Stimulated activated CD4-positive, alpha-beta T cell treated with anti-CD3 and anti-CD28 coated beads, Interleukin-1b, Interleukin-23, amount 100 ng/mL, for 4 hours (primary cell): ENCODE data around the gene GNGT1.
"Not testable (repeated sequence)": the region's sequence is repeated elsewhere in the genome, so short reads cannot be mapped to it uniquely, and the experiment has no call there.

Experiments
- DNase-seq, 2 donors: peaks; one replicate each; pipeline ENCODE4 v3.0.0-alpha.2; 2020; ENCODE audit warnings: low read depth in 2 of 2

GNGT1 gene

DNA sequence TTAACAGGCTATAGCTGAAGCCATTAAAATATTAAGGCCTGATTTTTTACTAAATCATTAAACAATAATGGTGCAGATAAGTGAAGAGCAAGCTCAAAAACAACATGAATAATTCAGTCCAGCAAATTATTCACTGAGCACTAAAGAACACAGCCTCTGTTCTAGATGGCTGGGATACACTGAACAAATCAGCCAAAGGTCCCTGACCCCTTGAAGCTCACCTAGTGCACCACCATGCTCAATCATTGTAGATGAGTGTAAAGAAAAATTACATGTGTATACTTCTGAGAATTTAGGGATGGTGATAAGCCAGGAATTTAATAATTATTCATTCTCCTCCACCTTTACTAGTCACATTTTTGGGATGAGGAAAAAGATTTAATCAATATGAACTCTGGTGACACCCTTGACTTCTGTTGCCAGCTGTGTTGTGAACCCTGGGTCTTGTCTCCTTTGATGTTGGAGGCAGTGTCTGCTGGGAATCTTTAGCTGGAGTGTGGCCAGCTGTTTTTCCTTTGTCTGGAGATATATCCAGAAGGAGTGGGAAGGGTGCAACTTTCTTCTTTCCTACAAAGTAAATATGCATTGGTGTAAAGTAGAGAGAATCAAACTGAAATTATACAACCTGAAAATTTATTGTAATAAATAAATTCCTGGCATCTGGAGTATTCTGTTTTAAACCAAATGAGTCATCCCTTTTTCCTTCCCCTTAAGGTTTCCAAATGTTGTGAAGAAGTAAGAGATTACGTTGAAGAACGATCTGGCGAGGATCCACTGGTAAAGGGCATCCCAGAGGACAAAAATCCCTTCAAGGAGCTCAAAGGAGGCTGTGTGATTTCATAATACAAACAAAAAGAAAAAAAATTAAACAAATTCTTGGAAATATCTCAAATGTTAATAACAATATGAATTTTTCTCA is 4.0 kb downstream of the GNGT1 start:
- no peak for DNase-seq

DNA sequence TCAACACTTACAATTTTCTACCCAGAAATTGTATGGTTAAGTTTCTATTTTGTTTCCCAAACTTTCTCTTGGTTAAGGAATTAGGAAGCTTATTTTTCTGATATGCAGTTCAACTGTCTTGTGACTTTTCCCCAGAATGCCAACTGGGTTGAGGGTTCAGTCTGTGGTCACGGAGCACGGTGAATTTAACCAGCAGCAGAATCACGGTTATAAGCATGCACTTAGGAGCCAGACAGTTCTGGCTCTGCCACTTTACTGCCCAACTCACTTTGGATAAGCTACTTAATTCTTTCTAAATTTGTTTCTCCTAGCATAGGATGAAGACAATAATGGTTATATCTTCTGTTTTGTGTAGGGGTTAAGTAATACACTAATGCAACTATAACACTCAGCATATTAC is 4.9 kb downstream of the GNGT1 start:
- DNase-seq: not testable (repeated sequence)

DNA sequence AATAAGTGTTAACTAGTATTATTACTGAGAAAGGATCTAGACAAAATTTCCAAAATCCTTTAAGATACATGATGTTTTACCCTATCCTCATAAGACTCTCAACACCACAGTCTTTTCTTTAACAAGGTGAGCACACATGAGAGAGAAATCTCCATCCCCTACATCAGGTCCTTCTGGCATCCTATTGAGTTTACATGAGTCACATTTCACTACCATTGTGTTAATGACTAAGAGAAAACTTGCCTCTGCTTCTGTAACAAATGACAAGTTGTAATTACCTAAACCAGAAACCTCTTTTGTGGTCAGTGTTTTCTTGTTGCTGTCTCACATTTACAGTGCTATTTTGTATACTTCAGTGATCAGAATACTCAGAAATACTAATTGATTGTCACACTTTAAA is 5.3 kb downstream of the GNGT1 start:
- DNase-seq: not testable (repeated sequence)

DNA sequence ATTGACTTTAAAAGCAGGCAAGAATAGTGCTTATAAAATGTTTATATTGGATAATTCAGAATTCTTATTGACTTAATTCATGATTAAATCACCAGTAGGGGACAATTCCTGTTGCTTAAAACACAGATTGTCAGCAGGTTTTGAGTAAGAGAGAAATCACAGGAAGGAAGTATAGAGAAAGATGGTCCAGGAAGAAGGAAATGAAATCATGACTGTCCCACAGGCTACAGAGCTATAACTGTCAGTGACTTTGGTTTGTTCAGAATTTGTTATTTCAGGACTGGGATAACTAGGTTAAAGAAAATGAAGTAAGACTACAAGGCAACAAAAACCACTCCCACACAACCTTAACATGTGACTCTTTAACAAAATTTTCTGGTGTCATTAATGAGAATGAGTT is 6.8 kb downstream of the GNGT1 start:
- DNase-seq: no peak

DNA sequence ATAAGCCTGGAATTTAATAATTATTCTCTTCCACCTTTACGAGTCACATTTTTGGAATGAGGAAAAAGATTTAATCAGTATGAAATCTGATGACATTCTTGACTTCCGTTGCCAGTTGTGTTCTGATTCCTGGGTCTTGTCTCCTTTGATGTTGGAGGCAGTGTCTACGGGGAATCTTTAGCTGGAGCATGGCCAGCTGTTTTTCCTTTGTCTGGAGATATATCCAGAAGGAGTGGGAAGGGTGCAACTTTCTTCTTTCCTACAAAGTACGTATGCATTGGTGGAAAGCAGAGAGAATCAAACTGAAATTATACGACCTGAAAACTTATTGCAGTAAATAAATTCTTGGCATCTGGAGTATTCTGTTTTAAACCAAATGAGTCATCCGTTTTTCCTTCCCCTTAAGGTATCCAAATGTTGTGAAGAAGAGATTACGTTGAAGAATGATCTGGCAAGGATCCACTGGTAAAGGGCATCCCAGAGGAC is 8.3 kb downstream of the GNGT1 start:
- no peak for DNase-seq

DNA sequence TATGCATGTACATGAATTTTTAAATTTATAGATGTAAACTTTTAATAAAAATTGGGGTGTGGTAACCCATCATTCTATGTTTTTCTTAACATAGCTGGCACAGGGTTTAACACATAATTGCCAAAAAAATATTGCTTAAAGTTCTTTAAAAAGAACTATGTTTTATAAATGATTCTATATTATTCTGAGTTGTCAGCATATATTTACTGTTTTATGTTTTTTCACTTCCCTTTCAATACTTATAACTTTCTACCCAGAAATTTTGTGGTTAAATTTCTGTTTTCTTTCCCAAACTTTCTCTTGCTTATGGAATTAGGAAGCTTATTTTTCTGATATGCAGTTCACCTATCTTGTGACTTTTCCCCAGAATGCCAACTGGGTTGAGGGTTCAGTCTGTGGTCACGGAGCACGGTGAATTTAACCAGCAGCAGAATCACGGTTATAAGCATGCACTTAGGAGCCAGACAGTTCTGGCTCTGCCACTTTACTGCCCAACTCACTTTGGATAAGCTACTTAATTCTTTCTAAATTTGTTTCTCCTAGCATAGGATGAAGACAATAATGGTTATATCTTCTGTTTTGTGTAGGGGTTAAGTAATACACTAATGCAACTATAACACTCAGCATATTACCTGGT is 9.0 kb downstream of the GNGT1 start:
- not testable (repeated sequence) for DNase-seq

DNA sequence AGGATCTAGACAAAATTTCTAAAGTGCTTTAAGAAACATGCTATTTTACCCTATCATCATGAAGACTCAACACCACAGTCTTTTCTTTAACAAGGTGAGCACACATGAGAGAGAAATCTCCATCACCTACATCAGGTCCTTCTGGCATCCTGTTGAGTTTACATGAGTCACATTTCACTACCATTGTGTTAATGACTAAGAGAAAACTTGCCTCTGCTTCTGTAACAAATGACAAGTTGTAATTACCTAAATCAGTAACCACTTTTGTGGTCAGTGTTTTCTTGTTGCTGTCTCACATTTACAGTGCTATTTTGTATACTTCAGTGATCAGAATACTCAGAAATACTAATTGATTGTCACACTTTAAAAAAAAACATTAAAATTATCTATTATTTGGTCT is 9.5 kb downstream of the GNGT1 start:
- not testable (repeated sequence) for DNase-seq

DNA sequence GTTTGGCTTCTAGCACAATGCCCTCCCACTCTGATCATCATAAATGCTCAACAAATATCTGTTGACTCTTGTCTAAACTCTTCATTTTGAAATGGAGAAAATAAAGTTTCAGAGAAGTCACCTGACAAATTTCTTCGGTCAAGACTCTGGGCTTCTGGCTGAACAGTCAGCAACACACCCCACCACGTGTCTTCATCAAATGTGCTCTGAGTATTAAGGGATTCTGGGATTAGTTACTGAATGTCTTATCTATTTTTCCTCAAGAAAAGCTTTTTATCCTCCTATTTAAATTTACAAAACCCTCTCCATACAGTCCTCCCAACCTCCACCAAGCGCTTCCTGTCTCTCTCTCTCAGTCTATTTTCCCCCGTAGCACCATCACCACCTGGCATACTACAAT is 9.9 kb downstream of the GNGT1 start:
- DNase-seq: not testable (repeated sequence)

DNA sequence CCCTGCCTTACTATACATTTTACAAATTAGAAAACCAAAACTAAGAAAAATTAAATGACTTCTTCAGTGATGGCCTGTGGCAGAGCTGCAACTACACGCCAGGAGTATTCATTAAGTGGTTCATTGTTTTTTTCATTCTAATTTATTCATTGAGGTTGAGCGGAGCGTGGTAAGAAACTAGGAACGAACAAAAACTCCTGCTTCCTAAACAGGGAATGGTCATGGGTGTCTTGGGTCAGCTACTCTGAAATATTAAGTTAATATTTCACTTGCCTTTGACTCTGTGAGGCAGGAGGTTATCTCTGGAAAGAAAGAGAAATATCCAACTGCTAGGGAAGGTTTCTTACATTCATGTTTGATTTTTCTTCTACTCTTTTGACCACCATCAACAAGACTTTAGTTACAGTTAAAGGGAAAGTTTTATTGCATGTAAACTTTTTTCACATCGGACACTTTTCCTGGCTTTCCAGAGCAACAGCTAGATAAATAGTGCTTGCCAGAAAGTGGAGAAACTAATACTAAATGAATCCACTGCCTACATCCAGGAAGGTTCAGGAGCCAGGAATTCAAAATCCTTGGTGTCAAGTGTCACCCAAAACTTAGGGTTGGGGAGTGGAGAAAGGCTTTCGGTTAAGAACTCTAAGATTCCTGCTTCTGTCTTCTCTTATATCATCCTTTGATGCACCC is 14.3 kb downstream of the GNGT1 start:
- DNase-seq: no peak

DNA sequence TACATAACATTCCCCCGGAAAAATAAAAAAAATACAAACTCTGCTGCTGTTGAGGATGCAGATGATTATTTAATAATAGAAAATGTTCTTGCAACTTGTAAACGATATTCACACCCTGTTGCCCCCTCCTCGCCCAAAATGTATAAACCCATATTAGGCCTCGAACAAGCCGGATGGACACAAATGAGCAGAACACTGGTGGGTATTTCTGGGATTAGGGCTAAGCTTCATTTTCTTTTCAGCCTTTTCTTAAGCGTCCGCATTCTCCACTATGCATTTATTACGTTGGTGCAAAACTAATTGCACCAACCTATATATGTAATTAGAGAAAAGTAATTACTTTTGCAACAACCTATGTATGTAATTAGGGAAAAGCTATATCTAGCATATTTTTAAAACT is 14.8 kb downstream of the GNGT1 start:
- no peak for DNase-seq

DNA sequence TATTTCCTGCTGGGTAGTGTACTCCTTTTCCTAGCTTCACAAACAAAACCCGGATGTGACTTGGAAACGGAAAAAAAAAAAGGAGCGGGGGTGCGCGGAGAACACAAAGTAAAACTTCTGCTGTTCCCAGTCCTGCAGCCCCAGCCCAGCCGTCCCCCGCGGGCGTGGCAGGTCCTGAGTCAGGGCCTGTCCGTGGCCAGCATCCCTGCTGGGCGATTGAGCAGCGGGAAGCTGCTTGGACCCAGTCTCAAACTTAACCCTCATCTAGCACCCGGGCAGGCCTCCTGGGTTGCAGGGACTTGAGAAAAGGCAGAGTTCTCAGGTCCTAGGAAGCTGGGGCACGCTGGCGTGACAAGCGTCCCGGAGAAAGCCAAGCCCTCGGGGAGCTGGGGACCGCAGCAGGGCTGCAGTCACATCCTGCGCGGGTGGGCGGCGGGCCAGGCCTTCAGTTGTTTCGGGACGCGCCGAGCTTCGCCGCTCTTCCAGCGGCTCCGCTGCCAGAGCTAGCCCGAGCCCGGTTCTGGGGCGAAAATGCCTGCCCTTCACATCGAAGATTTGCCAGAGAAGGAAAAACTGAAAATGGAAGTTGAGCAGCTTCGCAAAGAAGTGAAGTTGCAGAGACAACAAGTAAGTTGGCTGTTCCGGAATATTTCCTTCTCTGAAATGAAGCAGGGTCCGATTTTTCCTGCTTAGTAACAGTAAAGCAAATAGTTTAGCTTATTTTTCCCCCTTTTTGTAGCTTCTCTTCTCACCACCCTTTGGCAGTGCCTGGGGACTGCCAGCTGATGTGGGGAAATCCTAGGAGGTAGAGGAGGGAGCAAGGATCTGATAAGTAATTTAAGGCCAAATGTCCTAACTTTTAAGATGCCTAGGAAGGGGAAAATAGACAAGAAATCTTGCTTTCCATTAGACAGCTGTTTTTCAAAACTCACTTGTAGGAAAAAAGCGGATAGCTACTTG is 15.5 kb downstream of the GNGT1 start, which contains the start of gene GNG11:
TSS of gene GNG11 (plus strand) at position 129 of the 960 bp plus-strand sequence. CDS start at position 532, 403 bp downstream.
- DNase-seq: peak in 1 of 2 donors; percentile 4

DNA sequence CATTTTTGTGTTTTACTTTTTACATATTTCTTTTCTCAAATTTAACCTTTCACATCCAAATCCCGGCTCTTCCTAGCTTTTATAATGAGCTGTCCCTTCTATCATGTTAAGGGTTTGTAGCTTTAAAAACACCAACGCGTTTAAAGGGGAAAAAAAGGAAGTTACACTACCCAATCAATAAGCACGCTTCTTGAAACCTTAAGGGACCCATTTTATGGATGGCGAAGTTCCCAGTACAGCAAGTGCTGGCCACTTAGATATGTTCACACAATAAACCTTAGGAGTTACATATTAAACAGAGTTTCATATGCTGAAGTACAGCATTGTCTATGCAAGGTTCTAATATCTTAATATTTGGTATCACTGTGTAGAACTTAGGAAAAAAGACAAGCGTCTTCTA is 16.9 kb downstream of the GNGT1 start:
- no peak for DNase-seq

DNA sequence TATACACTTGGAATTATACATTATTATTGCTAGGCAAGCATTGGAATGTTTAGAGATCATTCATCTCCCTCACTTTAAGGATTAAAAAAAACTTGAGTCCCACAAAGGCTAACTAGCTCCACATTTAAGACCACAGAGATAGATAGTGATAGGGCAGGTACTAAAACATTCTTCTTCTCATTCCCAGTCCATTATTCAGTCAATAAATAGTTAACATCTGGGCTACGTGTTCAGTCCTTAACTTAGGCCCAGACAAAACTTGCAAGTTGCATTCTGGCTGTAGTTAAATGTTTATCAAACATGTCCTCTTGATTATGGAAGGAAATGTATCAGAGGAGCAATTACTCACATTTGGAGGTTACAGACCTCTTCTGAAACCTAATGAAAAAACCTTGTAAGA is 17.6 kb downstream of the GNGT1 start:
- no peak for DNase-seq

DNA sequence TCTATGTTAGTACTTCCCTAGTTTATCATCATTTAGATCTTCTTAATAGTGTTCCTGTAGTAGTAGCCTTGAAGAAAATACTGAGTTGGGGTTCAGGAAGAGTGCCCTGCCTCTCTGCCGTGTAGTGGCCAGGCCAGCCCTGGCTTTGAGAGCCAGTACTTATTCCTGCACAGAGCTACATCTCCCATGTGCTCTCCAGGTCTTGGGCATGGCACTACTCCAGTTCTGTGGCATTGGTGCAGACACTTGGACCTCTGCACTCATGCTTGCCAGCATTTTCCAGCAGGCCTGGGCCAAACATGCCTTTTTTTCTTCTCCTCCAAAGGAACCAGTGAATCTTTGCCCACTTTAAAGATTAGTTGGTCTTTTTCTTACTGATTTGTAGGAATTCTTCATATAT is 20.4 kb downstream of the GNGT1 start:
- no peak for DNase-seq

DNA sequence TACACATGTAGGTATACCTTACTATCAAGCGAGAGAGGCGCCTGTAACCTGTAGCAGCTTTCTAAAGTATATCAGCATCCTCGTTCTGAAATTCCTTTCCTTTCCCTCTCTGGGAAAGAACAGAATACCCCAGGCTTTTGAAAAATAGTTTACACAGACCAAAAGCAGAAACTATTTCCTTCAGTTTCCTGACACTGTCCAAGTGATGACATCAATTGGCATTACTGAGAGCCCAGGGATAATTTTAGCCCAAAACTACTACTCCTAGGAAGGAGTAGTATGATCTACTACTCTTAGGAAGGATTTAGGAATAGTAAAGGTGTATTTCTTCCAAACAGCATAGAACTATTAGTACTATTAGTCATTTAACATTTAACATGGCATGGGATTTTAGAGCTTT is 21.2 kb downstream of the GNGT1 start:
- no peak for DNase-seq

DNA sequence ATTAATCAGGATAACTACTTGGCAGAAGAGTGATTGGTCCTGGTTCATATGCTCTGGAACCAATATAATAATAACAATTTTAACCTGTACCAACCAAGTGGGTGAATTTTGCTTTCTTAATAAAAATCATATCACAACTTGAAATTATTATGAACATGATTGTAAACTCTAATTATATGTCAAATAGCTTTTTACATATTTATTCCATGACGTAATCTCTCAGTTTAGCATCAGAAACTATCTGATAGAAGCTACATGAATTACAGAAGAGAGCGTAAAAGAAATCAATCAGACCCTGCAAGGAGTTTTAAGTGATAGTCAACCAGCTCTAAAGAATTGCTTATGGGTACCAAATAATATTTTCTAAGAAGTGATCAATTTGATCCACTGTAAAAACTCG is 25.3 kb downstream of the GNGT1 start:
- DNase-seq: no peak

DNA sequence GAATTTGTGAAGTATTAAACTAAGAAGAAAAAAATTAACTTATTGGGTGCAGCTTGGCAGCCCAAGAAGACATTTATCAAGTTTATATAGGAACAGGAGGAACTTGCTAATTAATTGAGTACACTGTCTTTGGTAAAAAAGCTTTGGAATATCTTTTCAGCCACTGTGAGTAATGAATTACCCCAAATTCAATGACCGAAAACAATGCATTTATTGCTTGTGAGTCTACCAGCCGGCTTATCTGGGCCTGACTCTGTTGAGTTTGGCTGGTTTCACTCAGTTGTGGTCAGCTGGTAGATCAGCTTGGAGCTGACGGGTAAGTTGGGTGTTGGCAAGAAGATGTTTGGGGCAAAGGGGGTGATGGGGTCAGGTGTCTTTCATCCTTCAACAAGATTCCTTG is 26.8 kb downstream of the GNGT1 start:
- no peak for DNase-seq

DNA sequence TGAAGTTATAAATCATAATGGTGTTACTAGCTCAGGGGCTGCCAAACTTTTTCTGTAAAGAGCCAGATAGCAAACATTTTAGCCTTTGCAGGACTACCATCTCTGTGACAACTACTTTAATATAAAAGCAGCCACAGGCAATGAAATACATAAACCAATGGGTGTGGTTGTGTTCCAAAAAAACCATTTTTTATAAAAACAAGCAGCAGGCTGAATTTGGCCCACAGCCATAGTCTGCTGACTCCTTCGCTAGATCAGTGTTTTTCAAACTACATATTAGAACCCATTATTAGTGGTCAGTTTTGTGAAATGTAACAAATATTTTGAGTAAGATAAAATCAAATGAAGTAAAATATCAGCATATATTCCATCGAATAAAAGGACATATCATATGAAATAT is 28.7 kb downstream of the GNGT1 start:
- no peak for DNase-seq

DNA sequence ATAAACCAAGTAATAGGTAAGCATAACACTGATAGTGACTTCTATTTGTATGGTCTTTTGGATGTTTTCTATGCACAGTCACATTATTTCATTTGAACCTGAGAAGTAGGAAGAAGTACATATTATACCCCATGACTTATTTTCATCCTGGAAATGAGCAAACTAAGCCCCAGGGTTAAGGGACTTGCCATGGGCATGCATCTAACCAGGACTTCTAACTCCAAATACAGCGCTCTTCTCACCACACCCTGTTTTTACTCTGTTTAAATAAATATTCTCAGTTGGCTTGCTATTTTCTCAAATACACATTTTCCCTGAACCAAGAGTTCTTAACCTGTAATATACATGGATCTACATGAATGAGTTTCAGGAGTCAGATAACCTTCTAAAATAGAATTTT is 31.5 kb downstream of the GNGT1 start:
- DNase-seq: no peak

DNA sequence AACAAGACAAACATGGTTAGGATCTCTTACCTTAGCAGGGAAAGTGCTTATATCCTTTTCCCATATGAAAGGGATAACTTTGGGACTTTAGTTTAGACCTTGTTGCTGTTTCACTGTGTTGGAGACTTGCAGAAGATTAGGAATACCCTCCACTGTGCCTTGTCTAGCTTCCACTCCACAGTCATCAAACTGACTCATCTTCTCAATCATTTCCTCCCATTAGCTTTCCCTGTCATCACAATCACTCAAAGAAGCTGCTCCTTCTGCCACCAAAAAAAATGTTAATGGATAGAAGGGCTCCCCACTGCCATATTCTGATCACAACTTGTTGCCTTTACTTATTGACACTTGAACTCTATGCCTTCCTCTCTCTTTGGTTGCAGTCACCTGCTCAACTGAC is 31.9 kb downstream of the GNGT1 start:
- DNase-seq: no peak

DNA sequence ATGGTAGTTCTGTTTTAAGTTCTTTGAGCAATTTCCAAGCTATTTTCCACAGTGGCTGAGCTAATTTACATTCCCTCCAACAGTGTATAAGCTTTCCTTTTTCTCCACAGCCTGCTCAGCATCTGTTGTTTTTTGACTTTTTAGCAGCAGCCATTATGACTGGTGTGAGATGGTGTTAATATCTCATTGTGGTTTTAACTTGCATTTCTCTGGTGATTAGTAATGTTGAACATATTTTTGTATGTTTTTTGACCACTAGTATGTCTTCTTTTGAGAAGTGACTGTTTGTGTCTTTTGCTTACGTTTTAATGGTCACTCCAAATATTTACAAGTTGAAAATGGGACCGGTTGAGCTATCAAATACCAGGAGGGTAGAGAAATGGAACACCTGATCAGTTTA is 35.6 kb downstream of the GNGT1 start:
- no peak for DNase-seq
